Muscle layer of colon (tissue), 2 donors: ENCODE data around the gene RIMS3.

Experiments
- H3K27ac ChIP-seq: one replicate; pipeline ENCODE4 v1.7.0; 2013; ENCODE audit warnings: low read depth, mild to moderate bottlenecking, low read length, moderate library complexity
- H3K27me3 ChIP-seq, 2 donors: one replicate each; pipeline ENCODE4 v1.7.0; 2013; ENCODE audit warnings: low read length in 2 of 2, mild to moderate bottlenecking in 2 of 2; ENCODE audit not compliant: insufficient read depth in 2 of 2, control insufficient read depth in 1 of 2
- H3K36me3 ChIP-seq: one replicate; pipeline ENCODE4 v1.7.0; 2013; ENCODE audit warnings: mild to moderate bottlenecking, low read length; ENCODE audit not compliant: insufficient read depth
- H3K4me1 ChIP-seq: one replicate; pipeline ENCODE4 v1.7.0; 2013; ENCODE audit warnings: mild to moderate bottlenecking, low read length; ENCODE audit not compliant: insufficient read depth
- H3K4me3 ChIP-seq, 2 donors: one replicate each; pipeline ENCODE4 v1.7.0; 2013; ENCODE audit warnings: low read length in 2 of 2, low read depth in 1 of 2, mild to moderate bottlenecking in 1 of 2, moderate library complexity in 1 of 2
- H3K9ac ChIP-seq: one replicate; pipeline ENCODE4 v1.7.0; 2013; ENCODE audit warnings: low read length
- H3K9me3 ChIP-seq: one replicate; pipeline ENCODE4 v1.7.0; 2013; ENCODE audit warnings: mild to moderate bottlenecking, low read length
- donor health status: abdominal sarcoma.
- donor health status: Adenocarcinoma of cecum.

The RIMS3 gene

GRCh38 chr1:40625476-40626382, 39.8 kb downstream of the RIMS3 start:
- no peak overlapping the region for H3K27ac ChIP-seq
- no peaks in the 10 kb centered on the region for H3K36me3 ChIP-seq
- no peaks in the 10 kb centered on the region for H3K9me3 ChIP-seq
- H3K27me3 ChIP-seq = no peaks in the 10 kb centered on the region
- H3K9ac ChIP-seq = no peak overlapping the region
- H3K4me3 ChIP-seq = no peak overlapping the region
- no peaks in the 10 kb centered on the region for H3K4me1 ChIP-seq

GRCh38 chr1:40625076-40625475, 40.4 kb downstream of the RIMS3 start:
- no peak overlapping the region for H3K9ac ChIP-seq
- H3K36me3 ChIP-seq = no peaks in the 10 kb centered on the region
- H3K27me3 ChIP-seq = no peaks in the 10 kb centered on the region
- H3K4me3 ChIP-seq = no peak overlapping the region
- H3K9me3 ChIP-seq = no peaks in the 10 kb centered on the region
- no peak overlapping the region for H3K27ac ChIP-seq
- H3K4me1 ChIP-seq = no peaks in the 10 kb centered on the region

GRCh38 chr1:40622936-40623629, 42.4 kb downstream of the RIMS3 start:
- Histone ChIP-seq H3K27ac (no peak overlapping the region), H3K9me3 (no peaks in the 10 kb centered on the region), H3K4me1 (no peaks in the 10 kb centered on the region), H3K4me3 (no peak overlapping the region), H3K36me3 (no peaks in the 10 kb centered on the region), H3K9ac (no peak overlapping the region), H3K27me3 (no peaks in the 10 kb centered on the region)

- no peak overlapping the region for H3K27ac ChIP-seq
These were observed 43.5 kb downstream of the RIMS3 start for GRCh38 chr1:40621821-40622450.

GRCh38 chr1:40620586-40621210, 44.8 kb downstream of the RIMS3 start:
- H3K27me3 ChIP-seq = no peaks in the 10 kb centered on the region
- no peak overlapping the region for H3K27ac ChIP-seq

More at GRCh38 chr1:40621821-40622450, 43.5 kb downstream of the RIMS3 start:
- no peaks in the 10 kb centered on the region for H3K36me3 ChIP-seq
- no peaks in the 10 kb centered on the region for H3K9me3 ChIP-seq
- H3K4me3 ChIP-seq = no peak overlapping the region
- H3K4me1 ChIP-seq = no peaks in the 10 kb centered on the region
- no peaks in the 10 kb centered on the region for H3K27me3 ChIP-seq
- H3K9ac ChIP-seq = no peak overlapping the region

GRCh38 chr1:40620150-40620549, 45.3 kb downstream of the RIMS3 start:
- no peaks in the 10 kb centered on the region for H3K4me1 ChIP-seq
- no peak overlapping the region for H3K27ac ChIP-seq
- no peaks in the 10 kb centered on the region for H3K27me3 ChIP-seq
- H3K9me3 ChIP-seq = no peaks in the 10 kb centered on the region
- H3K36me3 ChIP-seq = no peaks in the 10 kb centered on the region
- H3K9ac ChIP-seq = no peak overlapping the region
- H3K4me3 ChIP-seq = no peak overlapping the region

More at GRCh38 chr1:40620586-40621210, 44.8 kb downstream of the RIMS3 start:
- no peaks in the 10 kb centered on the region for H3K36me3 ChIP-seq
- H3K9me3 ChIP-seq = no peaks in the 10 kb centered on the region
- H3K4me3 ChIP-seq = no peak overlapping the region
- no peaks in the 10 kb centered on the region for H3K4me1 ChIP-seq
- H3K9ac ChIP-seq = no peak overlapping the region

GRCh38 chr1:40618108-40618507, 47.4 kb downstream of the RIMS3 start:
- H3K9me3 ChIP-seq = no peaks in the 10 kb centered on the region
- no peaks in the 10 kb centered on the region for H3K36me3 ChIP-seq
- no peak overlapping the region for H3K4me3 ChIP-seq
- H3K27me3 ChIP-seq = no peaks in the 10 kb centered on the region
- H3K4me1 ChIP-seq = no peaks in the 10 kb centered on the region
- H3K9ac ChIP-seq = no peak overlapping the region
- no peak overlapping the region for H3K27ac ChIP-seq

- Histone ChIP-seq H3K27ac (no peak overlapping the region), H3K27me3 (no peaks in the 10 kb centered on the region), H3K4me3 (no peak overlapping the region), H3K4me1 (no peaks in the 10 kb centered on the region), H3K9ac (no peak overlapping the region), H3K36me3 (no peaks in the 10 kb centered on the region), H3K9me3 (no peaks in the 10 kb centered on the region)
These were observed 53.1 kb downstream of the RIMS3 start for GRCh38 chr1:40612345-40612831.

- Histone ChIP-seq H3K9me3 (no peaks in the 10 kb centered on the region), H3K27ac (no peak overlapping the region), H3K4me3 (no peak overlapping the region)
These were observed 55.3 kb downstream of the RIMS3 start for GRCh38 chr1:40610156-40610555.

GRCh38 chr1:40607921-40608320, 57.6 kb downstream of the RIMS3 start:
- no peak overlapping the region for H3K4me3 ChIP-seq
- no peak overlapping the region for H3K27ac ChIP-seq
- no peaks in the 10 kb centered on the region for H3K36me3 ChIP-seq

More at GRCh38 chr1:40610156-40610555, 55.3 kb downstream of the RIMS3 start:
- H3K36me3 ChIP-seq = no peaks in the 10 kb centered on the region
- no peaks in the 10 kb centered on the region for H3K27me3 ChIP-seq
- no peaks in the 10 kb centered on the region for H3K4me1 ChIP-seq
- no peak overlapping the region for H3K9ac ChIP-seq

GRCh38 chr1:40606978-40607377, 58.5 kb downstream of the RIMS3 start:
- Histone ChIP-seq H3K27ac (no peak overlapping the region), H3K36me3 (no peaks in the 10 kb centered on the region), H3K4me1 (no peaks in the 10 kb centered on the region), H3K9ac (no peak overlapping the region), H3K27me3 (no peaks in the 10 kb centered on the region), H3K9me3 (no peaks in the 10 kb centered on the region), H3K4me3 (no peak overlapping the region)

More at GRCh38 chr1:40607921-40608320, 57.6 kb downstream of the RIMS3 start:
- no peaks in the 10 kb centered on the region for H3K4me1 ChIP-seq
- no peak overlapping the region for H3K9ac ChIP-seq
- H3K9me3 ChIP-seq = no peaks in the 10 kb centered on the region
- H3K27me3 ChIP-seq = no peaks in the 10 kb centered on the region
